ENCODE results near the gene LRIG2. TPM values are rescaled to one million over a fixed set of nuclear protein-coding genes. Genes with fewer than 3 reads are reported as not detected.

LRIG2 gene
- total RNA-seq, 1 donor from 2014 or later, result 22.1 TPM

DNA sequence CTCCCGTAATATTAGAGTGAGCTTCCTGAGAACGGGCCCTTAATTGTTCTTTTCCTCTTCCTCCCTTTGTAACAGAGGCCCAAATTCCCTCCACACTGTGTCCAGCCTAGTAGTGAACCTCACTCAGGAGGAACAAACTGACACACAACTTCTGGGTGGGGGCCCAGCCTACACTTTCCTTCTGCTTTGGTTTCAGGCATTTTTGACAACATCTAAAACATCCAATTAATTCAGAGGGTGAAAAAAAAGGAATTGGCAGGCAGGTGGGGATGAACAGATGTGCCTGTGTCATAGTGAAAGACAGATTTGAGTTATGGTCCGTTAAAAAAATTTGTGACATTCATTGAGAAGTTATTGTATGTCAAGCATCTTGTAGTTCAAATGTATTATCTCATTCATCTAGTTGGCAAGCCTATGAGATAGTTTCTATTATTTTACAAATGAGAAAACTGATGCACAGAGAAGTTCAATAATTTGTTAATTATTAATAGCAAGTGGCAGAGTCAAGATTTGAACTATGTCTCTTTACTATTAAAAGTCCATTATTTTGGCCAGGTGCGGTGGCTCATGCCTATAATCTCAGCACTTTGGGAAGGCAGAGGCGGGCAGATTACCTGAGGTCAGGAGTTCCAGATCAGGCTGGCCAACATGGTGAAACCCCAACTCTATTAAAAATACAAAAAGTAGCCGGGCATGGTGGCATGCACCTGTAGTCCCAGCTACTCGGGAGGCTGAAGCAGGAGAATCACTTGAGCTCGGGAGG, 41.6 kb upstream of the LRIG2 start:
- Mint-ChIP-seq H3K4me1 (ENCODE audit: low read depth) (peaks cover 21% of the 10 kb centered on the region), H3K9me3 (ENCODE audit: low read depth) (no peaks in the 10 kb centered on the region), H3K27me3 (no peaks in the 10 kb centered on the region), H3K36me3 (ENCODE audit: insufficient read depth) (no peaks in the 10 kb centered on the region), H3K4me3 (ENCODE audit: low read depth) (no peak overlapping the region), H3K27ac (peak overlapping the region; percentile 65)
- TF ChIP-seq, protein P1, sequence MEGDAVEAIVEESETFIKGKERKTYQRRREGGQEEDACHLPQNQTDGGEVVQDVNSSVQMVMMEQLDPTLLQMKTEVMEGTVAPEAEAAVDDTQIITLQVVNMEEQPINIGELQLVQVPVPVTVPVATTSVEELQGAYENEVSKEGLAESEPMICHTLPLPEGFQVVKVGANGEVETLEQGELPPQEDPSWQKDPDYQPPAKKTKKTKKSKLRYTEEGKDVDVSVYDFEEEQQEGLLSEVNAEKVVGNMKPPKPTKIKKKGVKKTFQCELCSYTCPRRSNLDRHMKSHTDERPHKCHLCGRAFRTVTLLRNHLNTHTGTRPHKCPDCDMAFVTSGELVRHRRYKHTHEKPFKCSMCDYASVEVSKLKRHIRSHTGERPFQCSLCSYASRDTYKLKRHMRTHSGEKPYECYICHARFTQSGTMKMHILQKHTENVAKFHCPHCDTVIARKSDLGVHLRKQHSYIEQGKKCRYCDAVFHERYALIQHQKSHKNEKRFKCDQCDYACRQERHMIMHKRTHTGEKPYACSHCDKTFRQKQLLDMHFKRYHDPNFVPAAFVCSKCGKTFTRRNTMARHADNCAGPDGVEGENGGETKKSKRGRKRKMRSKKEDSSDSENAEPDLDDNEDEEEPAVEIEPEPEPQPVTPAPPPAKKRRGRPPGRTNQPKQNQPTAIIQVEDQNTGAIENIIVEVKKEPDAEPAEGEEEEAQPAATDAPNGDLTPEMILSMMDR (IDR thresholded peaks at IDR 0.05; ENCODE audit: unreplicated experiment), result no peak
- no peak for DNase-seq (ENCODE audit: low spot score, unreplicated experiment)

- no peak overlapping the region for H3K27ac Mint-ChIP-seq
- no peaks in the 10 kb centered on the region for H3K9me3 Mint-ChIP-seq (ENCODE audit: low read depth)
- DNase-seq (ENCODE audit: low spot score, unreplicated experiment), result no peak
- H3K4me1 Mint-ChIP-seq (ENCODE audit: low read depth), result peaks cover 9% of the 10 kb centered on the region
- TF ChIP-seq, protein P1 (IDR thresholded peaks at IDR 0.05; ENCODE audit: unreplicated experiment), result no peak
- no peak overlapping the region for H3K4me3 Mint-ChIP-seq (ENCODE audit: low read depth)
- H3K36me3 Mint-ChIP-seq (ENCODE audit: insufficient read depth), result no peaks in the 10 kb centered on the region
- H3K27me3 Mint-ChIP-seq, result peaks cover 3% of the 10 kb centered on the region
Observed at GRCh38 chr1:113035086-113035485, 37.9 kb upstream of the LRIG2 start.

DNA sequence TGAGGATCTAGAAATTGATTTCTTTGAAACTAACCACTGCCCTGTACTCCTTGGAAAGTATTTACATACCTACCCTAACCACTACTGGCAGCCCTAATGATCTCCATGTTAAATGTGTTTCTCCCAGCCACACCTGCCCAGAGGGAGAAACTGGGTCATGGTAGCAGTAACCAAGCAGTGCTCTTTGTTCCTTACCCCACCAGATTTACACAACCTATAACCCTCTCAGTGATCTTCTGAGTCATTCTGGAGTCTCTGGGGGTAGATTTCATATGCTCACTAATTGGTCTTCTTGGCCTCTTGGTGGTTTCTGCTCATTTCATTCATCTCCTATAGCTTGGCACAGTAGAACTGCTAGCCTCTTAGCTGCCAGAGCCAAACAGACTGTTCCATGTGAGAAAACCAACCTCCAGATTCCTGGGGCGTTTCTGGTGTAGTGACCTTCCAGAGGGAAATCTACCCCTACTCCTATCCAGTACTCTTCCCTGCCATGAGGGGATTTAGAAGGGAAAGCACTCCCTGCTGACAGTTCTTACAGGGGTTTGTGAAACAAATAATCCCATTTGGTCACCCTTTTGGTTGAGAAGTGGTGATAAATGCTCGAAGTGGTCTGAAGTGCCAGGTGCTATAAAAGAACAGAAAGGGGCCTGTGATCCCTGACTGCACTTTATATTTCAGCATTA, 36.2 kb upstream of the LRIG2 start:
- Mint-ChIP-seq H3K9me3 (ENCODE audit: low read depth) (no peaks in the 10 kb centered on the region), H3K4me3 (ENCODE audit: low read depth) (no peak overlapping the region), H3K27ac (no peak overlapping the region), H3K27me3 (peaks cover 3% of the 10 kb centered on the region), H3K4me1 (ENCODE audit: low read depth) (peaks cover 17% of the 10 kb centered on the region), H3K36me3 (ENCODE audit: insufficient read depth) (no peaks in the 10 kb centered on the region)
- no peak for DNase-seq (ENCODE audit: low spot score, unreplicated experiment)
- TF ChIP-seq, protein P1 (IDR thresholded peaks at IDR 0.05; ENCODE audit: unreplicated experiment), result no peak

DNA sequence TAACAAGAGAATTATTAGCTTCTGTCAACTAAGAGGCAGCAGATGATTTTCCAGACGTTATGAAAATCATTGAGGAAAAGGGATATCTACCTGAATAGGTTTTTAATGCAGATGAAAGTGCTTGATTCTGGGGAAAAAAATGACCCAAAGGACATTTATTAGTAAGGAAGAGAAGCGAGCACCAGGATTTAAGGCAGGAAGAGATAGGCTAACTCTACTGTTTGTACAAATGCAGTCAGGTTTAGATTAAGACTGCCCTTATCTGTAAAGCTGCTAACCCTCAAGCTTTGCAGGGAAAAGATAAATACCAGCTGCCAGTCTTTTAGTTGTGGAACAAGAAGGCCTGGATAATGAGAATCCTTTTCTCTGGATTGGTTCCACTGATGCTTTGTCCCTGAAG, 33.0 kb upstream of the LRIG2 start:
- TF ChIP-seq, protein P1 (IDR thresholded peaks at IDR 0.05; ENCODE audit: unreplicated experiment), result no peak
- no peaks in the 10 kb centered on the region for H3K36me3 Mint-ChIP-seq (ENCODE audit: insufficient read depth)
- H3K27me3 Mint-ChIP-seq, result peaks cover 3% of the 10 kb centered on the region
- H3K4me1 Mint-ChIP-seq (ENCODE audit: low read depth), result peaks cover 27% of the 10 kb centered on the region
- no peaks in the 10 kb centered on the region for H3K9me3 Mint-ChIP-seq (ENCODE audit: low read depth)
- no peak overlapping the region for H3K4me3 Mint-ChIP-seq (ENCODE audit: low read depth)
- no peak for DNase-seq (ENCODE audit: low spot score, unreplicated experiment)
- H3K27ac Mint-ChIP-seq, result no peak overlapping the region

GRCh38 chr1:113040718-113041412, 32.1 kb upstream of the LRIG2 start:
- no peak for DNase-seq (ENCODE audit: low spot score, unreplicated experiment)
- H3K27ac Mint-ChIP-seq, result no peak overlapping the region
- TF ChIP-seq, protein P1 (IDR thresholded peaks at IDR 0.05; ENCODE audit: unreplicated experiment), result no peak
- peaks cover 3% of the 10 kb centered on the region for H3K27me3 Mint-ChIP-seq
- H3K4me3 Mint-ChIP-seq (ENCODE audit: low read depth), result no peak overlapping the region
- peaks cover 27% of the 10 kb centered on the region for H3K4me1 Mint-ChIP-seq (ENCODE audit: low read depth)
- no peaks in the 10 kb centered on the region for H3K36me3 Mint-ChIP-seq (ENCODE audit: insufficient read depth)
- H3K9me3 Mint-ChIP-seq (ENCODE audit: low read depth), result no peaks in the 10 kb centered on the region

Data from progenitor cell of endocrine pancreas (in vitro differentiated cells).